Left ventricle myocardium superior (tissue), 1 donor: Measurements from ENCODE around the gene SGF29. TPM values are rescaled to one million over a fixed set of nuclear protein-coding genes. Genes with fewer than 3 reads are reported as not detected.
"Not testable (repeated sequence)": the region's sequence is repeated elsewhere in the genome, so short reads cannot be mapped to it uniquely, and the experiment has no call there.

ENCODE experiments used
- ATAC-seq: fragments of 200-7000 bp; cut with Tn5 transposase; one replicate; pipeline ENCODE4 v1.9.1; 2020; ENCODE audit warnings: mild to moderate bottlenecking, moderate library complexity
- DNase-seq: peaks from one replicate; pipeline ENCODE4 v3.0.0-alpha.2; 2020
- intact Hi-C: fragments of 100-400 bp; cut with micrococcal nuclease; formaldehyde crosslinking; loops from one replicate; pipeline ENCODE4 v1.11.0; 2022
- total RNA-seq: library from RNA; stranded (reverse); fragmentation: NEBNext Ultra II Directional; extraction: Animal tissue kit (Norgen Biotek cat#: 25700); gene quantifications from one replicate; pipeline ENCODE4 v1.2.1, GENCODE V29; 2021
- donor health status: DM: no; HTN: yes; CAD: no; lungs with severe emphysema.

The SGF29 gene
- total RNA-seq, 1 donor from 2014 or later: 20.4 TPM

DNA sequence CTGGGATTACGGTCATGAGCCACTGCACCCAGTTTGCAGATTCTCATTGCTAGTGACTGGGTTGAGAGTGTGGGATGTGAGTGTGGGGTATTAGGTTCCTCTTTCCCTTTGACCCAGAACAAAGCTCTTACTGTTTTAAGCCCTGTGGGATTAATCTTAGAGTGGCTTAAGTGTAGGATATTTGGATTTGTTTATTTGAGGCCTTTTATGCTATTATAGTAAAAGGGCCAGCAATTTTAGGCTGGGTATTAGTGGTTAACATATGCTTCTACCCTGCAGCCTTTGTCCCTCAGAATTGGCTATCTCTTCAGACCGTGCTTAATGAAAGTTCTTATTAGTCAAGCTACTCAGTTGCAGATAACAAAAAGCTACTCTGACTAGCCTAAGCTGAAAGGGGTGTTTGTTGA is 3.2 kb downstream of the SGF29 start:
- intact Hi-C loops: loop anchor here (10.0 kb wide), 1 partner anchor 62 kb away; the partner anchor contains the start of genes APOBR and CLN3
- DNase-seq (no peak), ATAC-seq (no peak)

GRCh38 chr16:28558456-28558855 is 4.7 kb downstream of the SGF29 start:
- DNase-seq (no peak), ATAC-seq (no peak)
- intact Hi-C loops: loop anchor here (10.0 kb wide), 1 partner anchor 64 kb away; the partner anchor contains the start of genes APOBR and CLN3

GRCh38 chr16:28561557-28562187 is 8.0 kb downstream of the SGF29 start:
- no peak for ATAC-seq
- no peak for DNase-seq
- intact Hi-C loops: no loop called here

DNA sequence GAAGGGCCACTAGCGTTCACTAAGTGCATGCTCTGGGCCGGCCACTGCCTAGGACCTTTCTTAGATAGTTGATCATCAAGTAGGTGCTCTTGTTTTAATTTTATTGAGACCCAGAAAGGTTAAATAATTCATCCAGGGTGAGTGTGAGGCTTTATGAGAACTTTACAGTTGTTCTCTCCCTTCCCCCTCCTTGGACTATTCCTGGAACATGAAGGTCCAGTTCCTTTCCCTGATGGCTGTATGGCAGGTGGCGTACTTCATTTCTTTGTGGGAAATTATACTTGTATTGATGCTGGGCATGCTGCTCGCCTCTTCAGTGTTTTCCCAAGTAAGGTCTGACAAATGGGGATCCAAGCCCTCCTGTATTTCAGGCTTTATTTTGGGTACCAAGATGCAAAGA is 8.5 kb downstream of the SGF29 start:
- ATAC-seq: no peak
- DNase-seq: no peak
- intact Hi-C loops: no loop called here

DNA sequence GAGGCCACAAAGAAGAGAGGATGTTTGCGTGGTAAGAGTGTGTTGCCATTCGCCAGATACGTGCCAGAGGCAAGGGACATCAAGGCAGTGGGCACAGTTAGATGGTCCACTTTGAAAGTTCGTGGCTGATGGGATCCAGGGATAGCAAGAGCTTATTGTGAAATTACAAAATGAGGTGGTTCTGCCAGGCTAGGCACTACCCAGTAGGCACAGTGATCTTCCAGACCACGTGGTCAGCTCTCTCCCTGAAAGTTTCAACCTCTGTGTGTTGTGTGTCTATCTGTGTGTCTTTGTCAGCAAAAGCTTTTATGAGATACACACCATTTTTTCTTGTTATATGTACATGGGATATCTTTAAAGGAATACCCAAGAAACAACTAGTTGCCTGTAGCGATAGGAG is 9.5 kb downstream of the SGF29 start:
- DNase-seq: no peak
- intact Hi-C loops: no loop called here
- ATAC-seq: no peak

DNA sequence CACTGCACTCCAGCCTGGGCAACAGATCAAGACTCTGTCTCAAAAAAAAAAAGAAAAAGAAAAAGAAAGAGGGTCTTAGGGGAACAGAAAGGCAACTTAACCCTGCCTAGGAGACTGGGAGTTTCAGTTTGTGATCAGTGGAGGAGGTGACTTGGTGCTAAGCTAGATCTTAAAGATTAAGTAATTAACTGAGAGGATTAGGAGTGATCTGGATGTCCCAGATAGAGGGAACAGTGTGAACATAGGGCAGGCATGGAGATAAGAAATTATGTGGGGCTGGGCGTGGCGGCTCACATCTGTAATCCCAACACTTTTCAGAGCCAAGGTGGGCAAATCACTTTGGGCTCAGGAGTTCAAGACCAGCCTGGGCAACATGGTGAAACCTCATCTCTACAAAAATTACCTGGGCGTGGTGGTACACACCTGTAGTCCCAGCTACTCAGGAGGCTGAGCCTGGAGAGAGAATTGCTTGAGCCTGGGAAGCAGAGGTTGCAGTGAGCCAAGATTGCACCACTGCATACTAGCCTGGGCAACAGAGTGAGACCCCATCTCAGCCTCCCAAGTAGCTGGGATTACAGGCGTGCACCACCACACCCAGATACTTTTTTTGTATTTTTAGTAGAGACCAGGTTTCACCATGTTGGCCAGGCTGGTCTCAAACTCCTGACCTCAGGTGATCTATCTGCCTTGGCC is 12.7 kb downstream of the SGF29 start:
- intact Hi-C loops, DNase-seq, ATAC-seq: not testable (repeated sequence)

- ATAC-seq: no peak
- DNase-seq: no peak
- intact Hi-C loops: no loop called here
Observed at GRCh38 chr16:28567292-28567691, 13.6 kb downstream of the SGF29 start.

DNA sequence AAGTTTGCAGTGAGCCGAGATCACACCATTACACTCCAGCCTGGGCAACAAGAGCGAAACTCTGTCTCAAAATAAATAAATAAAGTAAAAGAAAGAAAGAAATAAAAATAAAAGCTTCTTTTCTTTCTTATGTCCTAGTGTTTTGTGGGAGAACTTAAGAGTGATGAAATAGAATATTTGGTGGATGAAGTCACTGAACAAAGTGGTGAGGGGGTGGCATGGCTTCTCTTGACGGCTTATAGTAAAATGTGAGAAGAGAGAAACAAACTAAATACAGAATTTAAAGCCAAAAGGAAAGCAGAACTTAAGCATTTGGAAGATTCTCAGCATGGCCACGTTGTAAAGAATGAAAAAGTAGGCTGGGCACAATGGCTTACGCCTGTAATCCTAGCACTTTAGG is 15.3 kb downstream of the SGF29 start:
- ATAC-seq (no peak), DNase-seq (no peak)
- intact Hi-C loops: no loop called here

DNA sequence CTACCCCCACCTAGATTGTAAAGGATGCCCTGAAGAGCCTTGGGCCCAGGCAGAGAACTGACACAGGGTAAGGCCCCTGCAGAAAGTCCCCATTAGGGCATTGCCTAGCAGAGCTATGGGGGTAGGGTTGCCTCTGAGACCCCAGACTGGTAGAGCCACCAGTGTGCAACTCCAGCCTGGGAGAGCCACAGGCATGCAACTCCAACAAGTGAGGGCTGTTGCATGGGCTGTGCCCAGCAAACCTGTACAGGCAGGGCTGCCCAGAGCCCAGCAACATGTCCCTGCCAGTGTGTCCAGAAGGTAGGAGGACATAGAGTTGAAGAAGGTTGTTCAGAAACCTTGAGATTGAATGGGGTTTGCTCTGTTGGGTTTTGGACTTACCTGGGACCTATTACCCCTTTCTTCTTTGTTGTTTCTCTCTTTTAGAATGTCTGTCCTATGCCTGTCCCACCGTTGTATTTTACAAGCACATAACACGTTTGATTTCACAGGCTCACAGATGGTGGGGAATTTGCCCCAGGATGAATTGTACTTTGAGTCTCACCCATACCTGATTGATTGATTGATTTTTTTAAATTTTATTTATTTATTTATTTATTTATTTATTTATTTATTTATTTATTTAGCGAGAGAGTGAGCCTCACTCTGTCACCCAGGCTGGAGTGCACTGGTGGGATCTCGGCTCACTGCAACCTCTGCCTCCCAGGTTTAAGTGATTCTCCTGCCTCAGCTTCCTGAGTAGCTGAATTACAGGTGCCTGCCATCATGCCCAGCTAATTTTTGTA is 16.4 kb downstream of the SGF29 start:
- ATAC-seq (no peak), DNase-seq (no peak)
- intact Hi-C loops: no loop called here

GRCh38 chr16:28572696-28573510 is 19.2 kb downstream of the SGF29 start:
- peak; percentile 96 for ATAC-seq
- intact Hi-C loops: no loop called here
- peak; percentile 71 for DNase-seq

- ATAC-seq: no peak
- no peak for DNase-seq
- intact Hi-C loops: no loop called here
Observed at GRCh38 chr16:28573738-28574718, 20.3 kb downstream of the SGF29 start.

DNA sequence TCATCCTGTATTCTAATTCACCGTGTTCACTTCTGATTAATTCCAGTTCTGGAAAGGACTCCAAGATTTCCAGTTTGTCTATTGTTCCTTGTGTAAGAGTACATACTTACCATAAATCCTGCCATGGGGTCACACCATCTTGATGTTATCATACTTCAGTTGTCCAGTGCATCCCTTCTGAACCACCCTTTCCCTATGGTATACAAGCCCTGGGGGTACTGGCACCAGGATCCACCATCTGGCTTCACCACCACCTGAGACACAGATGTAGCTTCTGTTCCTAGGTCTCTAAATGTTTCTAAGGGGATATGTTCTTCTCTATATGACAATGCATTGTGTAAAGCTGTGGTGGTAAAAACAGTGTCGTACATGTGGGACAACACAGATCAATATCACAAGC is 21.2 kb downstream of the SGF29 start:
- ATAC-seq (no peak), DNase-seq (no peak)
- intact Hi-C loops: no loop called here

DNA sequence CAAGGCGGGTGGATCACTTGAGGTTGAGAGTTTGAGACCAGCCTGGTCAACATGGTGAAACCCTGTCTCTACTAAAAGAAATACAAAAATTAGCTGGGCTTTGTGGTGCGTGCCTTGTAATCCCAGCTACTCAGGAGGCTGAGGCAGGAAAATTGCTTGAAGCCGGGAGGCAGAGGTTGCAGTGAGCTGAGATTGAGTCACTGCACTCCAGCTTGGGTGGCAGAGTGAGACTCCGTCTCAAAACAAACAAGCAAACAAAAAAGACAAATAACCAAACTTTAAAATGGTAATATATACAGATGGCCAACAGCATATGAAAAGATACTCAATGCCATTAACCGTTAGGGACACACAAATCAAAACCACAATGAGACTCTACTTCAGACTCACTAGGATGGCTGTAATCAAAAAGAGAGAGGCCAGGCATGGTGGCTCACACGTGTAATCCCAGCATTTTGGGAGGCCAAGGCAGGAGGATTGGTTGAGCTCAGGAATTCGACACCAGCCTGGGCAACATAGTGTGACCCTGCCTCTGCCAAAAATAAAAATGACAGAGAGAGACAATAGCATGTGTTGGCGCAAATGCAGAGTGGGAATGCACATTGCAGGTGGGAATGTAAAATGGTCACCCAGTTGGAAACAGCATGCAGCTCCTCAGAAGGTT is 21.9 kb downstream of the SGF29 start:
- intact Hi-C loops: no loop called here
- no peak for ATAC-seq
- no peak for DNase-seq

GRCh38 chr16:28580726-28581315 is 27.1 kb downstream of the SGF29 start:
- no peak for ATAC-seq
- intact Hi-C loops: no loop called here
- no peak for DNase-seq

DNA sequence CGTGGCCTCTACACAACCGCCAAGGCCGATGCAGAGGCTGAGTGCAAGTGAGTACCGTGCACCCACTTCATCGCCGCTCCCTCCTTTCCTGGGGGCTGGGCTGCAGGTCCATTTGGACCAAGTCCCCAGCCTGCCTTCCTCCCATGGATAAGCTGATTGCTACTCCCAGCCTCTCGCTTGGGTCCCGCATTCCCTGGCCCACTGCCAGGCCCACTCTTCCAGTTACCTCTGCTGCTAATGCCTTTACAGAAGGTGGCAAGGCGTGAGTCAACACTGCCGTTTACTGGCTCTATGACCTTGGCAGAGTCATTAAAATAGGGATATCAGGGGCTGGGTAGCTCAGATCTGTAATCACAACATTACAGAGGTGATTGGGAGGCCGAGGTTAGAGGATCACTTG is 32.0 kb downstream of the SGF29 start:
- intact Hi-C loops: no loop called here
- DNase-seq: peak; percentile 66
- peak; percentile 67 for ATAC-seq

DNA sequence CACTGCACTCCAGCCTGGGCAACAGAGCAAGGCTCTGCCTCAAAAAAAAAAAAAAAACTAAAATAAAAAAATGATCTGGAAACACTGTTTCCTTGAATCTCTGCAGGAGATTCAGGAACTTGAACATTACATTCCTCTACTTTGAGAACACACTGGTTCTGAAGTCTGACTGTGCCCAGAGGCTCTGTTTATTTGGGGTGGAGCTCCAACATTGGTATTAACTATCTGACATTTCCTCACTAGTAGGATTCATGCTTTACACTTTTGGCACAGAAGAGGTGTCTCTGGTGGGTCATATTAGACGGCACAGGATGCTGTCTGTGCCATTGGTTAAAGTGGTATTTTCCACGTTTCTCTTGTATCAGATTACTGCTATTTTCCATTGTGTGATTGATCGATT is 32.7 kb downstream of the SGF29 start:
- no peak for DNase-seq
- no peak for ATAC-seq
- intact Hi-C loops: no loop called here

- DNase-seq: no peak
- ATAC-seq: no peak
- intact Hi-C loops: no loop called here
Observed at GRCh38 chr16:28587386-28587785, 33.7 kb downstream of the SGF29 start.
